GM12878 (cell line): ENCODE measurements around the gene PRKCE.

Source experiments
- CHD4 ChIP-seq: fragments of 200-600 bp; sonication (generic); IDR thresholded peaks from 2 replicates; pipeline ENCODE4 v1.6.1; 2016; ENCODE audit warnings: mild to moderate bottlenecking
- CTCF ChIP-seq, 3 experiments: IDR thresholded peaks in 2 of 3; conservative IDR thresholded peaks in 1 of 3; 2 replicates each; pipeline ENCODE4 v1.5.1; 2011; ENCODE audit warnings: low read depth in 3 of 3, low read length in 3 of 3, mild to moderate bottlenecking in 3 of 3, control low read depth in 2 of 3, moderate library complexity in 2 of 3, inconsistent platforms in 1 of 3, mixed read lengths in 1 of 3; ENCODE audit not compliant: control insufficient read depth in 2 of 3, insufficient read depth in 1 of 3; ENCODE audit errors: extremely low read depth in 1 of 3
- EGR1 ChIP-seq, 2 experiments: IDR thresholded peaks; 1 replicate in 1 of 2; 2 replicates in 1 of 2; pipeline ENCODE4 v1.6.1; 2011 to 2012; ENCODE audit warnings: low read depth in 2 of 2, low read length in 2 of 2, borderline replicate concordance in 1 of 2, mild to moderate bottlenecking in 1 of 2, moderate library complexity in 1 of 2
- ESRRA ChIP-seq: IDR thresholded peaks from 2 replicates; pipeline ENCODE4 v1.6.1; 2012; ENCODE audit warnings: mild to moderate bottlenecking, low read length, improper control_type of control experiment
- HDGF ChIP-seq: fragments of 450-650 bp; IDR thresholded peaks from 2 replicates; pipeline ENCODE4 v1.6.1; 2016; ENCODE audit warnings: antibody characterized with exemption
- MAX ChIP-seq: IDR thresholded peaks from 2 replicates; pipeline ENCODE4 v1.6.1; 2012; ENCODE audit warnings: low read depth, low read length, improper control_type of control experiment
- RAD21 ChIP-seq: IDR thresholded peaks from 2 replicates; pipeline ENCODE4 v1.6.1; 2011; ENCODE audit warnings: mild to moderate bottlenecking, low read depth, low read length, moderate library complexity; ENCODE audit not compliant: insufficient read depth

- no peak for TF ChIP-seq ESRRA
- no peak for TF ChIP-seq CTCF (IDR thresholded peaks at IDR 0.05 in 2 of 3, conservative IDR thresholded peaks at IDR 0.05 in 1 of 3; ENCODE audit: control insufficient read depth in 2 of 3, extremely low read depth in 1 of 3, insufficient read depth in 1 of 3, low read depth in 3 of 3, low read length in 3 of 3)
- TF ChIP-seq MAX, result no peak
- no peak for TF ChIP-seq CHD4
- TF ChIP-seq HDGF, result no peak
- no peak for TF ChIP-seq EGR1 (IDR thresholded peaks at IDR 0.05; ENCODE audit: borderline replicate concordance in 1 of 2, low read depth in 2 of 2, low read length in 2 of 2)
- TF ChIP-seq RAD21, result no peak
Observed at GRCh38 chr2:45983213-45983612, 331.7 kb downstream of the PRKCE start.
